Fibroblast of lung (primary cell): ENCODE data around the gene DYRK2. TPM values are rescaled to one million over a fixed set of nuclear protein-coding genes. Genes with fewer than 3 reads are reported as not detected.

Experiments
- DNase-seq, 2 donors: peaks; one replicate each; pipeline versions ENCODE4 v3.0.0 to v3.0.0-alpha.2; 2010; ENCODE audit warnings: low read depth in 2 of 2
- H2AFZ ChIP-seq: 2 replicates; pipeline ENCODE4 v1.5.1; 2012; ENCODE audit warnings: low read length, control low read depth, inconsistent platforms
- H3K27ac ChIP-seq: 2 replicates; pipeline ENCODE4 v1.5.1; 2011; ENCODE audit warnings: low read length, control low read depth; ENCODE audit not compliant: insufficient read depth
- H3K27me3 ChIP-seq: 2 replicates; pipeline ENCODE4 v1.5.1; 2011; ENCODE audit warnings: mild to moderate bottlenecking, low read length; ENCODE audit not compliant: control insufficient read depth, insufficient read depth
- H3K36me3 ChIP-seq: 2 replicates; pipeline ENCODE4 v1.5.1; 2011; ENCODE audit warnings: low read length; ENCODE audit not compliant: control insufficient read depth, insufficient read depth
- H3K4me1 ChIP-seq: 2 replicates; pipeline ENCODE4 v1.5.1; 2011; ENCODE audit warnings: low read length; ENCODE audit not compliant: control insufficient read depth, insufficient read depth; ENCODE audit errors: extremely low read depth
- H3K4me2 ChIP-seq: 2 replicates; pipeline ENCODE4 v1.5.1; 2011; ENCODE audit warnings: low read length, control low read depth; ENCODE audit not compliant: insufficient read depth; ENCODE audit errors: extremely low read depth
- H3K4me3 ChIP-seq, 4 experiments: fragments of 200-600 bp in 1 of 4; sonication (generic) in 1 of 4; replicated peaks in 1 of 4; 2 replicates each; pipeline ENCODE4 v1.5.1; 2011 to 2016; ENCODE audit warnings: low read length in 4 of 4, low read depth in 3 of 4, mild to moderate bottlenecking in 3 of 4, control low read depth in 2 of 4, inconsistent platforms in 1 of 4, mixed read lengths in 1 of 4; ENCODE audit not compliant: insufficient read depth in 1 of 4; ENCODE audit errors: control extremely low read depth in 1 of 4
- H3K79me2 ChIP-seq: 2 replicates; pipeline ENCODE4 v1.5.1; 2012; ENCODE audit warnings: mild to moderate bottlenecking, low read length, inconsistent platforms; ENCODE audit not compliant: control insufficient read depth, insufficient read depth
- H3K9ac ChIP-seq: 2 replicates; pipeline ENCODE4 v1.5.1; 2011; ENCODE audit warnings: mild to moderate bottlenecking, low read length, control low read depth; ENCODE audit not compliant: insufficient read depth
- H3K9me3 ChIP-seq: 2 replicates; pipeline ENCODE4 v1.5.1; 2012; ENCODE audit warnings: low read depth, low read length; ENCODE audit not compliant: control insufficient read depth, insufficient read depth
- H4K20me1 ChIP-seq: 2 replicates; pipeline ENCODE4 v1.5.1; 2011; ENCODE audit warnings: low read length; ENCODE audit not compliant: control insufficient read depth, insufficient read depth; ENCODE audit errors: extremely low read depth
- EZH2 ChIP-seq: IDR thresholded peaks from 2 replicates; pipeline ENCODE4 v1.5.1; 2012; ENCODE audit warnings: low read length, control low read depth, mild to moderate bottlenecking; ENCODE audit errors: missing control alignments
- polyA plus RNA-seq, 2 donors: library from polyadenylated mRNA; depleted of rRNA in 1 of 2; stranded (reverse) in 1 of 2; unstranded in 1 of 2; fragments of >200 nt; gene quantifications; 2 replicates each; pipeline ENCODE4 v1.2.1, GENCODE V29; 2011 to 2012; ENCODE audit warnings: missing spikeins in 1 of 2
- total RNA-seq: library from RNA; depleted of rRNA; stranded (reverse); fragments of >200 nt; gene quantifications from 2 replicates; pipeline ENCODE4 v1.2.1, GENCODE V29; 2014
- TF ChIP-seq, protein P1 (sequence below), 2 donors: IDR thresholded peaks in 1 of 2; conservative IDR thresholded peaks in 1 of 2; 1 replicate in 1 of 2; 2 replicates in 1 of 2; pipeline ENCODE4 v1.5.1; 2011 to 2012; ENCODE audit warnings: low read length in 2 of 2, control low read depth in 1 of 2, inconsistent platforms in 1 of 2, low read depth in 1 of 2, mild to moderate bottlenecking in 1 of 2

Gene DYRK2
- total and polyA plus RNA-seq, 2 donors (not counting 1 experiment from before 2014, with no cell fraction given): 18.7 to 22.5 TPM

DNA sequence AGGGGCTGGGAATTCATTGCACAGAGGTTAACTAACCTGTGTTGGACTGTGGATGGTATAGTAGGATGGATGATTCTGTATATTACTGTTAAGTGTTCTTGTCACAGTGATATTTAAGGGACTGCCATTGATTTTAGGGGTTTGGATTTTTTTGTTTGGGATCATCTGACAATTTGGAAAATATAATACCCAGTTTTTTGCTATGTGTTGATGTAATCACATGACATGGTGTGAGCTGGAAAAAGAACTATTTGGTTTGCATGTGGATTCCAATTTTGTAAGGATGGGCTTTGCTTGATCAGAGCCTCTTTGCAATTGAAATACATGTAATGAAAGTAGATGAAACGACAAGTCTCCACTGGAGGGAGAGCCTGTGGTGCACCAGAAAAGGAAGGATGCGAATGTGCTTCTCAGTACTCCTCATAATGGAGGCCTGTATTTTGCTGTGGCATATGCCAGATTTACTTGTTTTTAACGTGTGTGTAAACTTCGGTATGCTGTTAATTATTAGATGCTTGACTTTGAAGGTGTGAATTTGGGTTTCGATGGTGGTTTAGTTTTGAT is 2.7 kb downstream of the DYRK2 start:
- no peaks in the 10 kb centered on the region for H3K9me3 ChIP-seq
- TF ChIP-seq, protein P1, sequence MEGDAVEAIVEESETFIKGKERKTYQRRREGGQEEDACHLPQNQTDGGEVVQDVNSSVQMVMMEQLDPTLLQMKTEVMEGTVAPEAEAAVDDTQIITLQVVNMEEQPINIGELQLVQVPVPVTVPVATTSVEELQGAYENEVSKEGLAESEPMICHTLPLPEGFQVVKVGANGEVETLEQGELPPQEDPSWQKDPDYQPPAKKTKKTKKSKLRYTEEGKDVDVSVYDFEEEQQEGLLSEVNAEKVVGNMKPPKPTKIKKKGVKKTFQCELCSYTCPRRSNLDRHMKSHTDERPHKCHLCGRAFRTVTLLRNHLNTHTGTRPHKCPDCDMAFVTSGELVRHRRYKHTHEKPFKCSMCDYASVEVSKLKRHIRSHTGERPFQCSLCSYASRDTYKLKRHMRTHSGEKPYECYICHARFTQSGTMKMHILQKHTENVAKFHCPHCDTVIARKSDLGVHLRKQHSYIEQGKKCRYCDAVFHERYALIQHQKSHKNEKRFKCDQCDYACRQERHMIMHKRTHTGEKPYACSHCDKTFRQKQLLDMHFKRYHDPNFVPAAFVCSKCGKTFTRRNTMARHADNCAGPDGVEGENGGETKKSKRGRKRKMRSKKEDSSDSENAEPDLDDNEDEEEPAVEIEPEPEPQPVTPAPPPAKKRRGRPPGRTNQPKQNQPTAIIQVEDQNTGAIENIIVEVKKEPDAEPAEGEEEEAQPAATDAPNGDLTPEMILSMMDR (conservative IDR thresholded peaks at IDR 0.05 in 1 of 2, IDR thresholded peaks at IDR 0.05 in 1 of 2; ENCODE audit: low read depth in 1 of 2, low read length in 2 of 2): peak; percentile 38 to 55
- no peak for TF ChIP-seq EZH2
- H3K4me2 ChIP-seq: peak overlapping the region; percentile 96
- peaks cover 73% of the 10 kb centered on the region for H3K79me2 ChIP-seq
- no peaks in the 10 kb centered on the region for H3K27me3 ChIP-seq
- H3K4me1 ChIP-seq: no peaks in the 10 kb centered on the region
- H3K27ac ChIP-seq: peak overlapping the region; percentile 74
- H2AFZ ChIP-seq: no peak overlapping the region
- H3K36me3 ChIP-seq: no peaks in the 10 kb centered on the region
- H4K20me1 ChIP-seq: no peaks in the 10 kb centered on the region
- DNase-seq: peak; percentile 41 to 70
- H3K9ac ChIP-seq: no peak overlapping the region
- peak overlapping the region; percentile 49 to 91 (median 74) for H3K4me3 ChIP-seq

- Histone ChIP-seq H3K79me2 (peaks cover 88% of the 10 kb centered on the region), H2AFZ (no peak overlapping the region), H3K4me2 (no peak overlapping the region), H3K9me3 (no peaks in the 10 kb centered on the region), H3K4me1 (peaks cover 8% of the 10 kb centered on the region), H3K27ac (no peak overlapping the region), H3K4me3 (no peak overlapping the region), H3K36me3 (peaks cover 7% of the 10 kb centered on the region), H4K20me1 (no peaks in the 10 kb centered on the region), H3K9ac (no peak overlapping the region), H3K27me3 (no peaks in the 10 kb centered on the region)
- DNase-seq: no peak
- TF ChIP-seq, protein P1 (conservative IDR thresholded peaks at IDR 0.05 in 1 of 2, IDR thresholded peaks at IDR 0.05 in 1 of 2; ENCODE audit: low read depth in 1 of 2, low read length in 2 of 2): no peak
- TF ChIP-seq EZH2: no peak
Measured at GRCh38 chr12:67655829-67656228, 7.3 kb downstream of the DYRK2 start.

- Histone ChIP-seq H3K4me1 (peaks cover 9% of the 10 kb centered on the region), H2AFZ (no peak overlapping the region), H3K4me3 (no peak overlapping the region), H3K79me2 (peaks cover 84% of the 10 kb centered on the region), H3K36me3 (peaks cover 7% of the 10 kb centered on the region), H3K9ac (no peak overlapping the region), H3K4me2 (no peak overlapping the region), H3K9me3 (no peaks in the 10 kb centered on the region), H3K27ac (no peak overlapping the region), H3K27me3 (no peaks in the 10 kb centered on the region), H4K20me1 (no peaks in the 10 kb centered on the region)
- DNase-seq: peak in 1 of 2 donors; percentile 37
- no peak for TF ChIP-seq EZH2
- TF ChIP-seq, protein P1 (conservative IDR thresholded peaks at IDR 0.05 in 1 of 2, IDR thresholded peaks at IDR 0.05 in 1 of 2; ENCODE audit: low read depth in 1 of 2, low read length in 2 of 2): no peak
Measured at GRCh38 chr12:67656251-67656650, 7.7 kb downstream of the DYRK2 start.
